Activated CD8-positive, alpha-beta memory T cell treated with anti-CD3 and anti-CD28 coated beads, Interleukin-2, amount 50 U/mL, for 1 hour (primary cell): ENCODE measurements around the gene JUNB.
"Not testable (repeated sequence)": the region's sequence is repeated elsewhere in the genome, so short reads cannot be mapped to it uniquely, and the experiment has no call there.

ENCODE experiments used
- DNase-seq: peaks from one replicate; pipeline ENCODE4 v3.0.0-alpha.2; 2020; ENCODE audit errors: extremely low read depth

Gene JUNB

GRCh38 chr19:12804051-12804450 is 12.8 kb downstream of the JUNB start:
- no peak for DNase-seq

GRCh38 chr19:12806242-12807081 is 15.2 kb downstream of the JUNB start, which contains the start of gene RNASEH2A:
Gene RNASEH2A (plus strand): TSS chr19:12806584. CDS start chr19:12806674, 90 bp downstream.
- no peak for DNase-seq

DNA sequence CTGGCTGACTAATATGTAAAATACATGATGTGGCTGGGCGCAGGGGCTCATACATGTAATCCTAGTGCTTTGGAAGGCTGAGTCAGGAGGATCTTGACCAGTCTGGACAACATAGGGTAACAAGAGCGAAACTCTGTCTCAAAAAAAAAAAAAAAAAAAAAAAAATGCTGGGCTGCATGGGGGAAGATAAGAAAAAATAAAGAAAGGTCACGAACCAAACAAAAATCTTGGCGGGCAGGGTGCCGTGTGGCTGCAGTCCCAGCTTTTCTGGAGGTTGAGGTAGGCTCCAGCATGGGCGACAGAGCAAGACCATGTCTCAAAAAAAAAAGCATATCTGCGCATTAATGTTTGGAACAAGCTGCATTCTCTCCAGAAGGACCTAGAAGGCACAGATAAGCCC is 23.8 kb downstream of the JUNB start:
- no peak for DNase-seq

DNA sequence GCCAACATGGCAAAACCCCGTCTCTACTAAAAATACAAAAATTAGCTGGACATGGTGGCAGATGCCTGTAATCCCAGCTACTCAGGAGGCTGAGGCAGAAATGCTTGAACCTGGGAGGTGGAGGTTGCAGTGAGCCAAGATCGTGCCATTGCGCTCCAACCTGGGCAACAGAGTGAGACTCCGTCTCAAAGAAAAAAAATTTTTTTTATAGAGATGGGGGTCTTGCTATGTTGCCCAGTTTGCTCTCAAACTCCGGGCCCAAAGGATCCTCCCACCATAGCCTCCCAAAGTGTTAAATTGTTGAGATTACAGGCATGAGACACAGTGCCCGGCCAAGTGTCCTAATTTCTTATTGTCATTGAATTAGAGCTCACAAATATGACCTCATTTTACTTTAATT is 25.9 kb downstream of the JUNB start:
- DNase-seq, result not testable (repeated sequence)

DNA sequence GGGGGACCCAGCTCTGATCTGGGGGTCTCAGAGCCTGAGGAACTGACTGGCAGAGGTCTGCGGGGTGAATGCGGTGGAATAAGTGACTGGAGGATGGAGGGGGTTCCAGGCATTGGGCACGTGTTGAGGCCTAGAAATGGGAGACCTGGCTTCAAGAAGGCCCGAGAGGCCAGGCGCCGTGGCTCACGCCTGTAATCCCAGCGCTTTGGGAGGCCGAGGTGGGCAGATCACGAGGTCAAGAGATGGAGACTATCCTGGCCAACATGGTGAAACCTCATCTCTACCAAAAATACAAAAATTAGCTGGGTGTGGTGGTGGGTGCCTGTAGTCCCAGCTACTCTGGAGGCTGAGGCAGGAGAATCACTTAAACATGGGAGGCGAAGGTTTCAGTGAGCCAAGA is 26.5 kb downstream of the JUNB start:
- not testable (repeated sequence) for DNase-seq

DNA sequence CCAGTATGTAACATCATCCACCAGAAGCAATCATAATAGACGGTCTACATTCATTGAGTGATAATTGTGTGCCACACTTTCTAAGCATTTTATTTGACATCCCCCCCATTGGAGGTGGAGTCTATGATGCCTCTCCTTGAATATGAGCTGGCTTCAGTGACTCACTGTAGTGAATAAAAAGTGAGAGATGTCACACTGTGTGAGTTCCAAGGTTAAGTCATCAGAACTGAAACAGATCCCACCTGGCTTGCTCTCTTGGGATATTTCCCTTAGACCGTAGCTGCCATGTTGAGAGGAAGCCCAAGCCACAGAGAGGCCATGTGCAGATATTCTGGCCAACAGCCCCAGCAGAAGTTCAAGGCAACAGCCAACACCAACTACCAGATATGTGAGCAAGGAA is 30.5 kb downstream of the JUNB start:
- DNase-seq, result no peak

DNA sequence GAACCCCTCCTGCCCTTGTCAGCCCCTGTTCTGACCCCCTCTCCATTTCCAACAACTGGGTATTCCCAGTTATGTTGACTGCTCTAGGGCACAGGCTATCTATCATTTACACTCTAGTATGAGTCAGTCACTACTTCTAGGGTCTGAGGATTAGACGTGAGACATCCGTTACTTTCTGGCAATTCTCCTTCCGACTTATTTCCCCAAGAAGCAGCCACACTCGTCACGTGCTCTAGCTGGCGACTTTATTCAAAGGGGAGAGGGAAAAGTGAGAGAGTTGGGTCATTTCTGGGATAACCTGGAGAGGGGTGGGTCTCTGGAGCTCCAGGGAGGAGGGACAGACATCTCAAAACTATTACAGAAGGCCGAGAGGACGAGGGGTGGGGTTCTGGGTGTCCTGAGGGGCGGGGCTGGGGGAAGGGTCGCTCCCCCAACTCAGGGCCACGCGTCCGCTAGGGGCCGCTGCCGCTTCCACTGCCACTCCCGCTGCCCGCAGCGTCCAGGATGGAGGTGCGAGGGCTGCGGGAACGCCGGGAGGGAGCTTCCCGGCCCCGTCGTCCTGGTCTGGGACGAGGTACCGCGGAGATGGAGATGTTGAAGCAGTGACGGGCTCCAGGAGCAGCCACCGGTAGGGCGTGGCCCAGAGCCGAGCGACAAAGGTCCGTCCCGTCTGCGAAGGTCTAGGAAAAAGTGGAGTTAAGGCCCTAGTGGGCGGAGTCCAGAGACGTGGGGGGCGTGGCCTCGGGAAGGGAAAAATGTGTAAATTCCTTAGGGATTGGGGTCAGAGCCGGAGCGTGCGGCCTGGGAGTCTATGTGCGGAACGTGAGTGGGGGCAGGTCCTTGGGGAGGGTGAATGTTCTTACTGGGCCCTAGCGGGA is 34.2 kb downstream of the JUNB start:
- DNase-seq, result no peak

DNA sequence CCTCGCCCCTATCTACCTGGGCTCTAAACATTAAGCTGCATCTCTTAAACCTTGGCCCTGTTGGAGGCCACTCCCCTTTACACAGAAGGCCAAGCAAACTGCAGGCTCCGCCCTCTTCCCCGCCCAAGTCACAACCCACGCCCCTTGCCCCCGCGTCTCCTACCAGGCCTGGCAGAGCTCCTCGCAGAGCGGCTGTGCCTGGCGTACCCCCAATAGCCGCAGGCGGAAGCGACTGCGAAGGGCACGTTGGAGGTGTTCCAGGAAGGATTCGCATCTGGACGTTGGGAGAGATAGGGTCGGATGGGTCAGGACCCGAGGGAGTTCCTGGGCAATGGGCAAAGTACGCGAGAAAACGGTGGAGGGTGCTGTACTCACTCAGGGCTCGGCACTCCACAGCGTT is 37.2 kb downstream of the JUNB start:
- DNase-seq, result no peak

- no peak for DNase-seq
Observed at GRCh38 chr19:12833418-12833737, 42.1 kb downstream of the JUNB start.

DNA sequence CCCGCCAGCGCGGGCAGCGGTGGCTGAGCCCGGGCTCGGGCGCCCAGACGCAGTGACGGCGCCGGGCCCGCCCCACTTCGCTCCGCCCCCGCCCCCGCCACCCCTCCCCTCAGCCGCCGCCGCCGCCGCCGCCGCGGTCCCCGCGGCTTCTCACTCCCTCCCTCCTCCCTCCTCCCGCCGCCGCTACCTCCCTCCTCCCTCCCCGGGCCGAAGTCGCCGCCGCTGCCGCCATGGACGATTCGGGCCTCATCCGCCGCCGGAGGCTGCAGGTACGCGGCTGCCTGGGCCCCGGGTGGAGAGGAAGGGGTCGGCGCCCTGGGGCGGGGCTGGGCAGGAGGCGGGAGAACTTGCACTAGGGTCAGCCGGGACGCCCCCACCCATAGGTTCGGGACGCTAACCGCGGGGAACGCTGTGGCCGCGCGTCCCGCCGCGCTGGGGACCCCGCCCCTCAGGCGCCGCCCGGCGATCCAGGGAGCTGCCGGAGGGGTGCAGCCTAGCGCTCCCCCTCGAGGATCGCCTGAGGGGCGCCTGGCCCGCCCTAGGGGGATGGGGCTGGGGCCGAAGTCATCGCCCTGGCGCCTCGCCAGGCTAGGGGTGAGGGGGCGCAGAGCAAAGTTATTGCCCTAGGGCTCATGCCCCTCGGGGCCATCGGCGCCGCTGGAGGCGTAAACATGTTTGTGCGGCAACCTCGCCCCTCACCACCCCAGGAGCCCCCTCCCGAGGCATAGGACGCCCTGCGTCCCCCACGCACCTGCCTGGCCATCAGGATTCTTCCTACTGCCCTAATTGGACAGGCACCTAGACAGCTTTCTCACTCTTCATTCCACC is 42.7 kb downstream of the JUNB start:
- no peak for DNase-seq

- DNase-seq, result no peak
Observed at GRCh38 chr19:12834566-12834943, 43.3 kb downstream of the JUNB start, which contains the start of gene RTBDN. Gene RTBDN (minus strand): TSS chr19:12834579. CDS start chr19:12829979, 4,600 bp downstream.

GRCh38 chr19:12834976-12835757 is 43.9 kb downstream of the JUNB start:
- no peak for DNase-seq

DNA sequence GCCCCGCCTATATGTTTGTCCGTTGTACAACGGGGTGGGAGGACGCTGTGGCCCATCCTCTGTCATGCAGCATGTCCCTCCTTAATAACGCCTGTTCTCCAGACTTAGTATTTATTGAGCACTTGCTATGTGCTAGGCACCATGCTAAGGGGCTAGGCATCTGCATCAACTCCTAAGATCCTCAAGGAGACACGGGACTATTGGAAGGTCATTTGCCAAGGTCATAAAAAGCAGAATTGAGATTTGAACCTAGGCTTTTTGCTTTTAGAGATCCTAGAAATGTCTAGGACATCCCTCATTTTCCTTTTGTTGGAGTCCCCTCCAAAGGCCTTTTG is 45.2 kb downstream of the JUNB start:
- DNase-seq, result no peak

DNA sequence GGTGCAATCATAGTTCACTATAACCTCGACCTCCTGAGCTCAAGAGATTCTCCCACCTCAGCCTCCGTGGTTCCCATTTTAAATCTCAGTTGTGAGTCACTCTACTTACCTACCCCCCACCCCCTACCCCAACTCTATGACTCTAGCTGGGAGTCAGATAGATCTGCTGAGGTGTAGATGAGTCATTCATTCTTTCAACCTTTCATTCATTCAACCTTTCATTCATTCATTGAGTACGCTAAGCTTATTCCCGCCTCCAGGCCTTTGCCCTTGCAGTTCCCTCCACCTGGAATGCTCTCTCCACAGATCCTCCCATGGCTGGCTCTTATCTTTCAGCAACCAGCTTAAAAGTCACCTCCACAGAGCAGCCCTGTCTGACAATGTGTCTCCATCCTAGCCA is 45.9 kb downstream of the JUNB start:
- no peak for DNase-seq

DNA sequence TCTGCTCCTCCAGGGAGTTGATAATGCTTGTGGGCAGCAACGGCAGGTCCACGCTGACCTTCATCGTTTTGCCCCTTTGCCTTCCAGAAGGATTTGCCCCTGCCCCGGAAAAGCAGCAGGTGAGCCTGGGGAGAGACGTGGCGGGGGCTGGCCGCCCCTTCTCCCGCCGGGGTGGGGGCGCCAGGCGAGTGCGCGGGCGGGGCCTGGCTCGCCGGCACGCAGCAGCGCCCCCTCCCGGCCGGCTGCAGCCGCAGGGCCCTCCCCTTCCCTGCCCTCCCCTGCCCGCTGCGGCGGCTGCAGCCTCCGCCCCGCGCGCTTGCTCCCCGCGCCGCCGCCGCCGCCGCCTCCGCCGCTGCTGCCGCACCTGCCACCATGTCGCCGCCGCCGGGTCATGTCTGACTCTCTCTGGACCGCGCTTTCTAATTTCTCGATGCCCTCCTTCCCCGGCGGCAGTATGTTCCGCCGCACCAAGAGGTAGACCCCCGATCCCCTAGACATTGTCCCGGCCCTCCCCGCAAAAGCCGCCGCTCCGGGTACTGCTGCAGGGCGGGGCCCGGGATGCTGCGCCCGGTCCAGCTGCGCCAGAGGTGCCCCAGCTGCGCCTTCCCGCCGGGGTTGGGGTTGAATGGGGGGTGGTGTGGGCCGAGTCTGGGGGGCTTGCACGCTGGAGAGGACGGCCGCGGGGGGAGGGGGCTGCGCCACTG is 47.0 kb downstream of the JUNB start, which contains the start of gene MAST1:
Gene MAST1 (plus strand): TSS at position 334 of the 704 bp plus-strand sequence. CDS start 58 bp downstream, at position 392.
- no peak for DNase-seq

DNA sequence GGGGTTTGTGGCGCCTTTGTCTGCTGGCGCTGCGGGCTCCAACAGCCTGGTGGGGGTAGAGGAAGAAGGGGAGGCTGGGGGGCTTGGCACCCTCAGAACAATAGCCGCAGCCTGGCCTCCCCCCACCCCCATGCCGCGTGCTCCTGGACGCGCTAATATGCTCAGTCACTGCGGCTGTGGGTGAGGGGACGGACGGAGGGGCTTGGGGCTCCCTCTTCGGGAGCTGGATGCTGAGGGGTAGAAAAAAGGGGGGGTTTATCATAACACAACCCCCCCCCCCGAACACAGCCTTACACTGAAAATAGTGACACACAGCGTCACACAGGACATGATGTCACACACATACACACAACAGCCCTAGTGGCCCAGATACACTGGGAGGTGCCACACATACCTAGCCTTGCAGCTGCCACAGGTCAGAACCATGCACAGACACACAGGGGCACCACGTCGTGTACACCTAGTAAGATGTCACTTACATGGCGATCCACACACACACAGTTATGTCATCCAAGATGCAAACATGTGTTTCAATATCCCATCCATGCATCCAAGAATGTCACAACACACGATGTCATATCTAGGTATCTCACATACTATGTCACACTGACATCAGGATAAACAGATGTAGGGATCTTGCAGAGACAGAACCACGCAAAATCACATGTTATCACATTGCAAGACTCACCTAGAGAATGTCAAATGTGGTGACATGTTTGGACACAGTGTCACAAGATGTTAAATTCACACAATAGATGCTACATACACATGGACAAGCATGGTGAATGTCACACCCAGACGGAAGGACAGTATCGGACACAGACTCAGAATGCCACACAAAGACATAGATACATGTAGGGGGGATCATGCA is 47.8 kb downstream of the JUNB start:
- DNase-seq, result no peak

GRCh38 chr19:12840091-12841079 is 49.1 kb downstream of the JUNB start:
- DNase-seq, result no peak

DNA sequence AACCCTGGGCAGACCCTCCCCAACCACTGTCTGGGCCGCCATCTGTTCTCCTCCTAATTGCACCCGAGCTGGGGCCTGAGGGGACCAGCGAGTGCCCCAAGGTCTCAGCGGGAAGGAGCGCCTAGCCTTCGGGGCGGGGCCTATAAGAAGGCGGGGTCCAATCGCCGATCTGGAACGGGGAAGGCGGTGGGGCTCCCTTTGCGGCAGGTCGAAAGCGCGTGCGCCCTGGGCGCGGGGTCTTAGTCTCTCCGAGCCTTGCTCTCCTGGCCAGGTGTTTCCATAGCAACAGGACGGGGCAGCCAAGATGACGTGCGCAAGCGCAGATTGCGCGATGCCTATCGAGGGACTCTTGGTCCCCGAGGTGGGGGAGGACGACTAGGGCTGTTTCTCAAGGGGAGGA is 49.8 kb downstream of the JUNB start:
- DNase-seq, result no peak
